ENCODE results near the gene ITPR3.

- no peak for TF ChIP-seq CTCF (IDR thresholded peaks at IDR 0.05)
- no peak for TF ChIP-seq EP300 (IDR thresholded peaks at IDR 0.05)
These were observed 110.7 kb downstream of the ITPR3 start for GRCh38 chr6:33731751-33732282.
